ENCODE results near the gene CCL27.
"Not testable (repeated sequence)": the region's sequence is repeated elsewhere in the genome, so short reads cannot be mapped to it uniquely, and the experiment has no call there.

Gene CCL27

GRCh38 chr9:34650816-34651215 is 11.6 kb downstream of the CCL27 start:
- H3K4me1 ChIP-seq (ENCODE audit: insufficient read depth, low read length) = peaks cover 36% of the 10 kb centered on the region
- no peaks in the 10 kb centered on the region for H3K36me3 ChIP-seq (ENCODE audit: insufficient read depth, low read length)
- H3K9ac ChIP-seq (ENCODE audit: low read depth, low read length) = no peak overlapping the region
- H3K9me3 ChIP-seq (ENCODE audit: control insufficient read depth, insufficient read depth, low read length) = no peaks in the 10 kb centered on the region

- H3K9me3 ChIP-seq (ENCODE audit: control insufficient read depth, insufficient read depth, low read length) = no peaks in the 10 kb centered on the region
- no peak overlapping the region for H3K9ac ChIP-seq (ENCODE audit: low read depth, low read length)
- H3K4me1 ChIP-seq (ENCODE audit: insufficient read depth, low read length) = peaks cover 41% of the 10 kb centered on the region
- no peaks in the 10 kb centered on the region for H3K36me3 ChIP-seq (ENCODE audit: insufficient read depth, low read length)
Measured at GRCh38 chr9:34648673-34649072, 13.8 kb downstream of the CCL27 start.

- Histone ChIP-seq H3K9ac (ENCODE audit: low read depth, low read length) (peak overlapping the region; percentile 74; the same call in 1 of the 2 replicates), H3K9me3 (ENCODE audit: control insufficient read depth, insufficient read depth, low read length) (no peaks in the 10 kb centered on the region), H3K4me1 (ENCODE audit: insufficient read depth, low read length) (peaks cover 31% of the 10 kb centered on the region), H3K36me3 (ENCODE audit: insufficient read depth, low read length) (no peaks in the 10 kb centered on the region)
Measured at GRCh38 chr9:34647651-34648050, 14.8 kb downstream of the CCL27 start.

DNA sequence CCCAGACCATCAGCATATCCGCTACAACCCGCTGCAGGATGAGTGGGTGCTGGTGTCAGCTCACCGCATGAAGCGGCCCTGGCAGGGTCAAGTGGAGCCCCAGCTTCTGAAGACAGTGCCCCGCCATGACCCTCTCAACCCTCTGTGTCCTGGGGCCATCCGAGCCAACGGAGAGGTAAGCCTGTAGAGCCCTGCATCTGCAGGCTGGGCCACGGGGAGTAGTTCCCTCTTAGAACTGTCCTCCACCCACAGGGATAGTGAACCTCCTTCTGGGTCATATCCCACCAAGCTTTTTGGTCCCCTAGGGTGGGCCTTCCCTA is 15.4 kb downstream of the CCL27 start:
- no peaks in the 10 kb centered on the region for H3K36me3 ChIP-seq (ENCODE audit: insufficient read depth, low read length)
- no peaks in the 10 kb centered on the region for H3K9me3 ChIP-seq (ENCODE audit: control insufficient read depth, insufficient read depth, low read length)
- H3K9ac ChIP-seq (ENCODE audit: low read depth, low read length) = peak overlapping the region; percentile 74
- peaks cover 26% of the 10 kb centered on the region for H3K4me1 ChIP-seq (ENCODE audit: insufficient read depth, low read length)

- no peaks in the 10 kb centered on the region for H3K9me3 ChIP-seq (ENCODE audit: control insufficient read depth, insufficient read depth, low read length)
- peaks cover 22% of the 10 kb centered on the region for H3K4me1 ChIP-seq (ENCODE audit: insufficient read depth, low read length)
- no peaks in the 10 kb centered on the region for H3K36me3 ChIP-seq (ENCODE audit: insufficient read depth, low read length)
- H3K9ac ChIP-seq (ENCODE audit: low read depth, low read length) = peak within 1 kb of the TSS; percentile 74
Measured at GRCh38 chr9:34646211-34647083, 16.0 kb downstream of the CCL27 start, which contains the start of gene GALT. Gene GALT (plus strand): TSS chr9:34646675. CDS start chr9:34646705, 30 bp downstream.

DNA sequence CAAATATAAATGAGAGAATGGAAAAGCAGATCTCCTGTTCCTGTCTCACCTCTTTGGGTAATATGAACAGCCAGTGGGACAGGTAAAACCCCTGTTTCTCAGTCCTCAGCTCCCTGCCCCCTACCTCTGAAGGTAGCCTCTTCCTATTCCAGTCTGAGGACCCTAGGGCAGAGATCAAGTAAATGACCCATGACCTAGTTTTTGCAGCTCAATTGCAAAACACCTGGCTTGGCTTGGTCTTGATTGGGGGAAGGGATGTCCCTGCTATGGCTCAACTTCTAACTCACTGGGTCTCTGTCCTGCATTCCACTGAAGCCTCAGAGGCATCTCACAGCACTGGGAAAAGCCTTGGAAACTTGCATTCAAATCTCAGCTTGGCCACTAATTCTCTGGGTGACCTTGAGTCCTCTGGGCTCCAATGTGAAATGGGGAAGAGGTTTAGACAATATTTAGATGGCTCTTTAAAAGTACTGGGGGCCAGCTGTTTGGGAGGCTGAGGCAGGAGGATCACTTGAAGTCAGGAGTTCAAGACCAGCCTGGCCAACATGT is 17.6 kb downstream of the CCL27 start:
- H3K9me3 ChIP-seq (ENCODE audit: control insufficient read depth, insufficient read depth, low read length) = no peaks in the 10 kb centered on the region
- peaks cover 19% of the 10 kb centered on the region for H3K4me1 ChIP-seq (ENCODE audit: insufficient read depth, low read length)
- no peaks in the 10 kb centered on the region for H3K36me3 ChIP-seq (ENCODE audit: insufficient read depth, low read length)
- no peak overlapping the region for H3K9ac ChIP-seq (ENCODE audit: low read depth, low read length)

DNA sequence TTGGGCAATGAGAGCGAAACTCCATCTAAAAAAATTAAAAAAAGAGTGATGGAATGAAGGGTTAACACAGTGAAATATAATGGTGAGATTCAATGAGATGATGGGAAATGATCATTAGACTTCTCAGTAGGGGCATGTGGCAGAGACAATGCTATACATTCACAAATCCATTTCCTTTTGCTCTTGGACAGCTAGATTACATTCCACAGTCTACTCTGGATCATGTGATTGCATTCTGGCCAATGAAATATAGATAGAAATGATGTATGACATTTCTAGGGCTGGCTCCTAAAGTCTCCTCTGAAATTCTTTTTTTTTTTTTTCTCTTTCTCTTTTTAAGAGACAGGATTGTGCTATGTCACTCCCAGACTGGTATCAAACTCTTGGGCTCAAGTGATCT is 19.8 kb downstream of the CCL27 start:
- Histone ChIP-seq H3K4me1 (ENCODE audit: insufficient read depth, low read length) (peaks cover 24% of the 10 kb centered on the region), H3K36me3 (ENCODE audit: insufficient read depth, low read length) (no peaks in the 10 kb centered on the region), H3K9me3 (ENCODE audit: control insufficient read depth, insufficient read depth, low read length) (no peaks in the 10 kb centered on the region), H3K9ac (ENCODE audit: low read depth, low read length) (no peak overlapping the region)

GRCh38 chr9:34639322-34639721 is 23.1 kb downstream of the CCL27 start:
- H3K36me3 ChIP-seq (ENCODE audit: insufficient read depth, low read length); H3K4me1 ChIP-seq (ENCODE audit: insufficient read depth, low read length); H3K9me3 ChIP-seq (ENCODE audit: control insufficient read depth, insufficient read depth, low read length); H3K9ac ChIP-seq (ENCODE audit: low read depth, low read length): not testable (repeated sequence)

- peaks cover 14% of the 10 kb centered on the region for H3K4me1 ChIP-seq (ENCODE audit: insufficient read depth, low read length)
- no peaks in the 10 kb centered on the region for H3K9me3 ChIP-seq (ENCODE audit: control insufficient read depth, insufficient read depth, low read length)
- H3K36me3 ChIP-seq (ENCODE audit: insufficient read depth, low read length) = no peaks in the 10 kb centered on the region
- peak overlapping the region; percentile 70 for H3K9ac ChIP-seq (ENCODE audit: low read depth, low read length)
Measured at GRCh38 chr9:34638138-34638445, 24.4 kb downstream of the CCL27 start.

DNA sequence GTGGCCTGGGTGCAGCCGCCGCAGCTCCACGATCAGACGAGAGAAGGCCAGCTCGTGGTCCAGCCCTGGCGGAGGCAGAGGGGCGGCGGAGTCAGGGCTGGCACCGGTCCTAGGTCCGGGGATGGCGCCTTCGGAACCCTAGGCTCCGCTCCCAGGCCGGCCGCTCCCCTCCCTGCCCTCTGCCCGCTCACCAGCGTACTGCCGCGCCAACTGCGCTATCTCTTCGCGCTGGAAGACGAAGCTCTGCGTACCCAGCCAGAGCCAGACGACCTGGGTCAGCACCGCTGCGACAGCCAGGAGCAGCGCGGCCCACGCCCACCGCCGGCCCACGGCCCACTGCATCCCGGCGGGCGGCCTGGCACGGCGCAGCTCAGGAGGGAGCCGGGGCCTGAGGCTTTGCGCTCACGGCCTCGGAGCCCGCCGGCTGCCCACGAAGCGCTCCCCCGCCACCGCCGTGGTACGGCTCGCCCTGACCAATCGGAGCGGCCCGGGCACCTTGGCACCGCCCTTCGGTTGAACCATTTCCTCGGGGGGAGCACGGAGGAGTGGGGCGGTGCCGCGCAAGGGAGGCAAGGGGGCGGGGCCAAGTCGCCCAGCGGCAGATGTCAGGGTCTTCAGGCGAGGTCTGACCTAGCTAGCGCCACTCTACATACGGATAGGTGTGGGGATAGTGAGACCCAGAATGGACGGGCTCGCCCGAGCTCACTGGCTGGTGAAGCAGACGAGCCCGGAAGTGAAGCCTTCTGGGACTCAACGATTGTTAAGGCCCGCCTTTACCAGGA is 24.9 kb downstream of the CCL27 start, which contains the start of gene SIGMAR1:
Gene SIGMAR1, minus strand, starts transcription at position 432 of the 782 bp plus-strand sequence. Its CDS starts 90 bp downstream, at position 342.
- H3K9ac ChIP-seq (ENCODE audit: low read depth, low read length) = peak within 1 kb of the TSS; percentile 70
- H3K9me3 ChIP-seq (ENCODE audit: control insufficient read depth, insufficient read depth, low read length) = no peaks in the 10 kb centered on the region
- no peaks in the 10 kb centered on the region for H3K36me3 ChIP-seq (ENCODE audit: insufficient read depth, low read length)
- H3K4me1 ChIP-seq (ENCODE audit: insufficient read depth, low read length) = peaks cover 15% of the 10 kb centered on the region

DNA sequence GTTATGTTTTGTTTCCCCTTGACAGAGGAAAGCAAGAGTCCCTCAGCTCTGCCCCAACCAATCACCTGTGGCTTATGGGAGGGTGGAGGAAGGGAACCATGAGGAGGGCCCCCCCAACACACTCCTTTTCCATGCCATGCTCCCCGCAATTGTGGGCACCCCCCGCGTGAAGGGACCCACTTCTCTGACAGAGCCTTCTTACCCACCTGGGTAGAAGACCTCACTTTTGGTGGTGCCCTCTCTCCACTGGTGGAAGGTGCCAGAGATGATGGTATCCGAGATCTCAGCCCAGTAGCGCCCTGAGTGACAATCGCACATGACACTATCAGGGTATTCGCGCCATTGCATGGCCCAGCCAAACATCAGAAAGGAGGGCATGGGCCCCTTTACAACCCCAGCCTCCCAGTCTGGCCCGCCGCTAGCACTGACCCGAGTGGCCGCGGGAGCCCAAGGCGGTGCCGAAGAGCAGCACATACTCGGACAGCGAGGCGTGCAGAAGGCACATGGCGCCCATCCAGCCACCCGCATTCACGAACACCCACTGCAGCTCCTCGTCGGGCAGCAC is 25.6 kb downstream of the CCL27 start:
- no peaks in the 10 kb centered on the region for H3K36me3 ChIP-seq (ENCODE audit: insufficient read depth, low read length)
- peak overlapping the region; percentile 70 for H3K9ac ChIP-seq (ENCODE audit: low read depth, low read length)
- peaks cover 15% of the 10 kb centered on the region for H3K4me1 ChIP-seq (ENCODE audit: insufficient read depth, low read length)
- H3K9me3 ChIP-seq (ENCODE audit: control insufficient read depth, insufficient read depth, low read length) = no peaks in the 10 kb centered on the region

- H3K9me3 ChIP-seq (ENCODE audit: control insufficient read depth, insufficient read depth, low read length) = no peaks in the 10 kb centered on the region
- no peak overlapping the region for H3K9ac ChIP-seq (ENCODE audit: low read depth, low read length)
- no peaks in the 10 kb centered on the region for H3K36me3 ChIP-seq (ENCODE audit: insufficient read depth, low read length)
- H3K4me1 ChIP-seq (ENCODE audit: insufficient read depth, low read length) = peaks cover 15% of the 10 kb centered on the region
Measured at GRCh38 chr9:34635556-34635955, 26.9 kb downstream of the CCL27 start.

DNA sequence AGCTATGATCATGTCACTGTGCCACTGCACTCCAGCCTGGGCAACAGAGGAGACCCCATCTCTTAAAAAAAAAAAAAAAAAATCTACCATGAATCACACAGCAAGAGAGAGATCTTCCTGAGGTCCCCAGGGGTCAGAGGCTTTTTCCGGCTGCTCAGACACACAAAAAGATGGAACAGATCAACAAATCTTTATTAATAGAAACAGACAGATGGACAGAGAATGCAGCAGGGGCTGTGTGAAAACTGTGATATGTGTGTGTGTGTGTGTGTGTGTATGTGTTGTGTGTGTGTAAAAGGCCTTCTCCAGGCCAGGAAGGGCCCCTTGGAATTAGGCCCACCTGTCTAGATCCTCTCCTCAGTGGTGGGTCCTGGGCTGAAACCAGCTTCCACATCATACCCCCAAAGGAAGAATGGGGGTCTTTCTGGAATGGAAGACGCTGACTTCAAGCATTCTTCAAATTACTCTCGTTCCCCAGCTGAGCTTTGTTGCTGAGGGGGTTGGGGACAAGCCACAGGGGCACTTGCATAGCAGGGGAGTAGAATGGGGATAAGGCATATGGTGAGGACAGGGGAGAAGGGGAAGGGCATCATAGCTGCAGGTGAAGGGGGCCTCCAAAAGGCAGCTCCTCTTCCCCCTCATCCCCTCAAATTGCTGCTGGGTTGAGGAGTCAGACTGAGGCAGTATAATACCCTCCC is 27.8 kb downstream of the CCL27 start:
- Histone ChIP-seq H3K4me1 (ENCODE audit: insufficient read depth, low read length) (peaks cover 15% of the 10 kb centered on the region), H3K9me3 (ENCODE audit: control insufficient read depth, insufficient read depth, low read length) (no peaks in the 10 kb centered on the region), H3K36me3 (ENCODE audit: insufficient read depth, low read length) (no peaks in the 10 kb centered on the region), H3K9ac (ENCODE audit: low read depth, low read length) (no peak overlapping the region)
